ENCODE data around the gene FBXO33.

Gene FBXO33

DNA sequence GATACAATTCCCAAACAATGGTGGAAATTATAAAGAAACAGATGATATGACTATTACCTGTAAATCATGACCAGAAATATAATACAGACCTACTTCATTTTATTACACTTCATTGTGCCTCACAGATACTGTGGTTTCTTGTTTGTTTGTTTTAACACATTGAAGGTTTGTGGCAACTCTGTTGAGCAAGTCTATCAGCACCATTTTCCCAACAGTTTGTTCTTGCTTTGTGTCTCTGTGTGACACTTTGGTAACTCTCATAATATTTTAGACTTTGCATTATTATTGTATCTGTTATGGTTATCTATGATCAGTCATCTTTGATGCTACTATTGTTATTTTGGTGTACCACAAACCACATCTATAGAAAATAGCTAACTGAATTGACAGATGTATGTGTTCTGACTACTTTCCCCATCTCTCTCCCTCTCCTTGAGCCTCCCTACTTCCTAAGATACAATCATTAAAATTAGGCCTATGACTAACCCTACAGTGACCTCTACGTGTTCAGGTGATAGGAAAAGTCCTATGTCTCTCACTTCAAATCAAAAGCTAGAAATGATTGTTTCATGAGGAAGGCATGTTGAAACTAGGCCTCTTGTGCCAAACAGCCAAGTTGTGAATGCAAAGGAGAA lies 49.1 kb downstream of the FBXO33 start:
- TF ChIP-seq, protein P1, sequence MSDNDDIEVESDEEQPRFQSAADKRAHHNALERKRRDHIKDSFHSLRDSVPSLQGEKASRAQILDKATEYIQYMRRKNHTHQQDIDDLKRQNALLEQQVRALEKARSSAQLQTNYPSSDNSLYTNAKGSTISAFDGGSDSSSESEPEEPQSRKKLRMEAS (IDR thresholded peaks at IDR 0.05) = no peak
- TF ChIP-seq TEAD4 (IDR thresholded peaks at IDR 0.05) = no peak
- no peak for TF ChIP-seq RAD21 (IDR thresholded peaks at IDR 0.05; ENCODE audit: low read depth)
- TF ChIP-seq, protein P2, sequence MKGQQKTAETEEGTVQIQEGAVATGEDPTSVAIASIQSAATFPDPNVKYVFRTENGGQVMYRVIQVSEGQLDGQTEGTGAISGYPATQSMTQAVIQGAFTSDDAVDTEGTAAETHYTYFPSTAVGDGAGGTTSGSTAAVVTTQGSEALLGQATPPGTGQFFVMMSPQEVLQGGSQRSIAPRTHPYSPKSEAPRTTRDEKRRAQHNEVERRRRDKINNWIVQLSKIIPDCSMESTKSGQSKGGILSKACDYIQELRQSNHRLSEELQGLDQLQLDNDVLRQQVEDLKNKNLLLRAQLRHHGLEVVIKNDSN (IDR thresholded peaks at IDR 0.05) = no peak
- no peak for TF ChIP-seq TAF1 (IDR thresholded peaks at IDR 0.05; ENCODE audit: low read depth)
- no peak for TF ChIP-seq CREB1 (IDR thresholded peaks at IDR 0.05; ENCODE audit: low read depth)
- no peak for TF ChIP-seq FOXM1 (IDR thresholded peaks at IDR 0.05; ENCODE audit: borderline replicate concordance, low read depth)
- TF ChIP-seq EP300 (IDR thresholded peaks at IDR 0.05; ENCODE audit: borderline replicate concordance) = no peak
- TF ChIP-seq ZBTB7A (IDR thresholded peaks at IDR 0.05; ENCODE audit: low read depth) = no peak
- no peak for TF ChIP-seq CEBPB (IDR thresholded peaks at IDR 0.05)
- no peak for TF ChIP-seq YY1 (IDR thresholded peaks at IDR 0.05; ENCODE audit: low read depth)

DNA sequence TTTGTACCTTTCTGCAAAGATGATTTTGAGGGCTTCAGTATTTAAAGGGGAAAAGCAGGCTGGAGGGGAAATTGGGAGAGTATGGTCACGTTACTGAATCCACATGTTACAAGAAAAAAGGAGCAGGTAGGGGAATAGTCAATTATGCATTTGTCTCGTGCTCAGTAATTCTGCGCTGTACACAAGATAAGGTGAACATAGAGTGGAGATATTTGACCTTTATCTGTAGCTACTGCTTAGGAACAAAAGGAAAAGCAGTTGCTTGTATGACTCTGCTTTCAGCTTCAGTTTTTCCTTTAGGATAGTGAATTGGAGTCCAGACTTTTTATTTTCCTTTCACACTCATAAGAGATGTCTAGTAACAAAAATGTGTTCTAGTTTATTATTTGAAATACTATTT lies 49.8 kb downstream of the FBXO33 start:
- TF ChIP-seq TAF1 (IDR thresholded peaks at IDR 0.05; ENCODE audit: low read depth) (no peak), YY1 (IDR thresholded peaks at IDR 0.05; ENCODE audit: low read depth) (no peak), EP300 (IDR thresholded peaks at IDR 0.05; ENCODE audit: borderline replicate concordance) (no peak), CEBPB (IDR thresholded peaks at IDR 0.05) (no peak), EGR1 (IDR thresholded peaks at IDR 0.05) (no peak), RAD21 (IDR thresholded peaks at IDR 0.05; ENCODE audit: low read depth) (no peak), NFIC (IDR thresholded peaks at IDR 0.05) (no peak), TCF12 (IDR thresholded peaks at IDR 0.05; ENCODE audit: low read depth) (no peak), FOXM1 (IDR thresholded peaks at IDR 0.05; ENCODE audit: borderline replicate concordance, low read depth) (no peak), ZBTB7A (IDR thresholded peaks at IDR 0.05; ENCODE audit: low read depth) (no peak)
- TF ChIP-seq, protein P3, sequence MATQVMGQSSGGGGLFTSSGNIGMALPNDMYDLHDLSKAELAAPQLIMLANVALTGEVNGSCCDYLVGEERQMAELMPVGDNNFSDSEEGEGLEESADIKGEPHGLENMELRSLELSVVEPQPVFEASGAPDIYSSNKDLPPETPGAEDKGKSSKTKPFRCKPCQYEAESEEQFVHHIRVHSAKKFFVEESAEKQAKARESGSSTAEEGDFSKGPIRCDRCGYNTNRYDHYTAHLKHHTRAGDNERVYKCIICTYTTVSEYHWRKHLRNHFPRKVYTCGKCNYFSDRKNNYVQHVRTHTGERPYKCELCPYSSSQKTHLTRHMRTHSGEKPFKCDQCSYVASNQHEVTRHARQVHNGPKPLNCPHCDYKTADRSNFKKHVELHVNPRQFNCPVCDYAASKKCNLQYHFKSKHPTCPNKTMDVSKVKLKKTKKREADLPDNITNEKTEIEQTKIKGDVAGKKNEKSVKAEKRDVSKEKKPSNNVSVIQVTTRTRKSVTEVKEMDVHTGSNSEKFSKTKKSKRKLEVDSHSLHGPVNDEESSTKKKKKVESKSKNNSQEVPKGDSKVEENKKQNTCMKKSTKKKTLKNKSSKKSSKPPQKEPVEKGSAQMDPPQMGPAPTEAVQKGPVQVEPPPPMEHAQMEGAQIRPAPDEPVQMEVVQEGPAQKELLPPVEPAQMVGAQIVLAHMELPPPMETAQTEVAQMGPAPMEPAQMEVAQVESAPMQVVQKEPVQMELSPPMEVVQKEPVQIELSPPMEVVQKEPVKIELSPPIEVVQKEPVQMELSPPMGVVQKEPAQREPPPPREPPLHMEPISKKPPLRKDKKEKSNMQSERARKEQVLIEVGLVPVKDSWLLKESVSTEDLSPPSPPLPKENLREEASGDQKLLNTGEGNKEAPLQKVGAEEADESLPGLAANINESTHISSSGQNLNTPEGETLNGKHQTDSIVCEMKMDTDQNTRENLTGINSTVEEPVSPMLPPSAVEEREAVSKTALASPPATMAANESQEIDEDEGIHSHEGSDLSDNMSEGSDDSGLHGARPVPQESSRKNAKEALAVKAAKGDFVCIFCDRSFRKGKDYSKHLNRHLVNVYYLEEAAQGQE (IDR thresholded peaks at IDR 0.05; ENCODE audit: low read depth) = no peak

DNA sequence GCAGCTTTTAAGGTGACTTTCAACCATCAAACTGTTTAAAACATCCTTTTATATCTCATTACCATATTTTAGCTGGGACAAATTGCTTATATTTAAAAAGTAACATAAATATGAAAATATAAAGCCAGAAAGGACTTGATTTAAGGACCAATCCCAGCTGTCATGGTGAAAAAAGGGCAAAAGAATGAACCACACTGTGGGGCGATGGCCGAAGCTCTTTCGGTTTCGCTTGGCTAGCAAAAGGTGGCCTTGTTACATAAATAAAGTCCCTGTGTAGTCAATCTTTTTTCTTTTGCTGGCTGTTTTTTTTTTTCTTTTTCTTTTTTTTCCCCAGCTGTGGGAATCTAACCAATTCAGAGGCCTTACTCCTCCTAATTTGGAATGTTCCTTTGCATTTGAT lies 50.9 kb downstream of the FBXO33 start:
- TF ChIP-seq, protein P1 (IDR thresholded peaks at IDR 0.05) = no peak
- TF ChIP-seq, protein P2 (IDR thresholded peaks at IDR 0.05) = no peak
- TF ChIP-seq TCF12 (IDR thresholded peaks at IDR 0.05; ENCODE audit: low read depth) (no peak), RAD21 (IDR thresholded peaks at IDR 0.05; ENCODE audit: low read depth) (no peak), NFIC (IDR thresholded peaks at IDR 0.05) (no peak), CEBPB (IDR thresholded peaks at IDR 0.05) (no peak), EP300 (IDR thresholded peaks at IDR 0.05; ENCODE audit: borderline replicate concordance) (no peak), YY1 (IDR thresholded peaks at IDR 0.05; ENCODE audit: low read depth) (no peak), TAF1 (IDR thresholded peaks at IDR 0.05; ENCODE audit: low read depth) (no peak), ZBTB7A (IDR thresholded peaks at IDR 0.05; ENCODE audit: low read depth) (no peak), CREB1 (IDR thresholded peaks at IDR 0.05; ENCODE audit: low read depth) (no peak), TEAD4 (IDR thresholded peaks at IDR 0.05) (no peak), FOXM1 (IDR thresholded peaks at IDR 0.05; ENCODE audit: borderline replicate concordance, low read depth) (no peak), EGR1 (IDR thresholded peaks at IDR 0.05) (no peak)
- TF ChIP-seq, protein P3 (IDR thresholded peaks at IDR 0.05; ENCODE audit: low read depth) = no peak

DNA sequence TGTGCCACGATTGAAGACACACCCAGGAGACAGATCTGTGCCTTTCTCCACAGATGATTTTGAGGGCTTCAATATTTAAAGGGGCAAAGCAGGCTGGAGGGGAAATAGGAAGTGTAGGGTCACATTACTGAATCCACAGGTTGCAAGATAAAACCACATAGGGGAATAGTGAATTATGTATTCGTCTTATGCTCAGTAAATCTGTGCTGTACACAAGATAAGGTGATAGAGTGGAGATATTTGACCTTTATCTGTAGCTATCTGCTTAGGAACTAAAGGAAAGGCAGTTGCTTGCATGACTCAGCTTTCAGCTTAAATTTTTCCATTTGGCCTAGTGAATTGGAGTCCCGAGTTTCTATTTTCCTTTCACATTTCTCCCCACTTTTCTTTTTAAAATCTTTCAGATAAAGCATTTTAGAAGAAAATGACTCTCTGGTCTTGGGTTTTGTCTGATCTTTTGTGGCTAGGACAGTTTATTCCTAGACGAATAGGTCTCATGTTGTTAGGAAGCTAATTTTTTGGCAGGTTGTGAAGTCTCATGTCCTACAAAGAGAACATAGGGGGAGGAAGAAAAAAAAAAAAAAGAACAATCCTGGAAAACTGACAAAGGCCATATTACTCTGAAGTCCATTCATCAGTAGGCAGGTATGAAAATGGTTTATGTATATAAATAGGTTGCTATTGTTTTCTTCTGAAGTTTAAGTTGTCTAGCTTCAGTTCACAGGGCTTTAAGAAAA lies 55.4 kb downstream of the FBXO33 start:
- TF ChIP-seq EP300 (IDR thresholded peaks at IDR 0.05; ENCODE audit: borderline replicate concordance) (no peak), FOXM1 (IDR thresholded peaks at IDR 0.05; ENCODE audit: borderline replicate concordance, low read depth) (no peak), YY1 (IDR thresholded peaks at IDR 0.05; ENCODE audit: low read depth) (no peak), RAD21 (IDR thresholded peaks at IDR 0.05; ENCODE audit: low read depth) (no peak), TCF12 (IDR thresholded peaks at IDR 0.05; ENCODE audit: low read depth) (no peak), ZBTB7A (IDR thresholded peaks at IDR 0.05; ENCODE audit: low read depth) (no peak), TEAD4 (IDR thresholded peaks at IDR 0.05) (no peak), EGR1 (IDR thresholded peaks at IDR 0.05) (no peak), CEBPB (IDR thresholded peaks at IDR 0.05) (no peak), CREB1 (IDR thresholded peaks at IDR 0.05; ENCODE audit: low read depth) (no peak), TAF1 (IDR thresholded peaks at IDR 0.05; ENCODE audit: low read depth) (no peak), NFIC (IDR thresholded peaks at IDR 0.05) (no peak)
- TF ChIP-seq, protein P3 (IDR thresholded peaks at IDR 0.05; ENCODE audit: low read depth) = no peak
- TF ChIP-seq, protein P2 (IDR thresholded peaks at IDR 0.05) = no peak
- TF ChIP-seq, protein P1 (IDR thresholded peaks at IDR 0.05) = no peak
